ENCODE data around the gene LGR6.
"Not testable (repeated sequence)": the region's sequence is repeated elsewhere in the genome, so short reads cannot be mapped to it uniquely, and the experiment has no call there.

The LGR6 gene

GRCh38 chr1:202349206-202349928, 155.8 kb downstream of the LGR6 start:
- DNase-seq: peak; percentile 64

GRCh38 chr1:202351725-202352124, 158.1 kb downstream of the LGR6 start:
- peak; percentile 57 for DNase-seq

GRCh38 chr1:202352583-202353197, 159.1 kb downstream of the LGR6 start:
- DNase-seq: not testable (repeated sequence)

GRCh38 chr1:202355944-202356553, 162.4 kb downstream of the LGR6 start:
- DNase-seq: no peak

- DNase-seq: no peak
Observed at GRCh38 chr1:202357506-202357905, 163.9 kb downstream of the LGR6 start.

GRCh38 chr1:202361224-202361623, 167.6 kb downstream of the LGR6 start:
- no peak for DNase-seq

- no peak for DNase-seq
Observed at GRCh38 chr1:202361701-202362100, 168.1 kb downstream of the LGR6 start.

- DNase-seq: no peak
Observed at GRCh38 chr1:202362212-202362611, 168.6 kb downstream of the LGR6 start.

- peak; percentile 41 for DNase-seq
Observed at GRCh38 chr1:202365092-202365815, 171.7 kb downstream of the LGR6 start.

GRCh38 chr1:202367271-202367670, 173.7 kb downstream of the LGR6 start:
- no peak for DNase-seq

Measured in hematopoietic multipotent progenitor cell treated with erythropoietin and hydrocortisone succinate and interleukin-3 and kit ligand, for 4 days (in vitro differentiated cells).